ENCODE data around the gene PAQR4.
A peak's percentile ranks its signal among the peaks of the same experiment; 100 is the strongest.

PAQR4 gene

GRCh38 chr16:2955438-2955778 lies 13.7 kb upstream of the PAQR4 start:
- Histone ChIP-seq H3K9me3 (ENCODE audit: insufficient read depth, low read length) (no peaks in the 10 kb centered on the region), H3K79me2 (ENCODE audit: low read length) (no peaks in the 10 kb centered on the region), H3K36me3 (replicated peaks; ENCODE audit: low read depth, low read length) (no peaks in the 10 kb centered on the region), H3K4me2 (ENCODE audit: low read length) (peak overlapping the region; percentile 40), H3K4me3 (ENCODE audit: low read length) (no peak overlapping the region), H3K4me1 (ENCODE audit: low read length) (peaks cover 50% of the 10 kb centered on the region), H3K9ac (ENCODE audit: low read length) (no peak overlapping the region), H3K27me3 (ENCODE audit: low read depth, low read length) (peaks cover 3% of the 10 kb centered on the region; the same call in 1 of the 2 replicates), H2AFZ (ENCODE audit: low read depth, low read length) (no peak overlapping the region), H3K27ac (ENCODE audit: low read length) (no peak overlapping the region), H4K20me1 (ENCODE audit: insufficient read depth, low read length) (no peaks in the 10 kb centered on the region)
- TF ChIP-seq EZH2phosphoT487 (IDR thresholded peaks at IDR 0.05; ENCODE audit: low read depth): no peak
- no peak for TF ChIP-seq CTCF (IDR thresholded peaks at IDR 0.05; ENCODE audit: low read depth, low read length)

GRCh38 chr16:2955779-2956578 lies 13.2 kb upstream of the PAQR4 start:
- no peak overlapping the region for H3K27ac ChIP-seq (ENCODE audit: low read length)
- H3K4me3 ChIP-seq (ENCODE audit: low read length): peak overlapping the region; percentile 3; the same call in 1 of the 2 replicates
- peak overlapping the region; percentile 40 for H3K4me2 ChIP-seq (ENCODE audit: low read length)
- H3K27me3 ChIP-seq (ENCODE audit: low read depth, low read length): peaks cover 3% of the 10 kb centered on the region; the same call in 1 of the 2 replicates
- H3K9ac ChIP-seq (ENCODE audit: low read length): no peak overlapping the region; the same call in 1 of the 2 replicates
- H3K36me3 ChIP-seq (replicated peaks; ENCODE audit: low read depth, low read length): no peaks in the 10 kb centered on the region
- H4K20me1 ChIP-seq (ENCODE audit: insufficient read depth, low read length): no peaks in the 10 kb centered on the region
- H2AFZ ChIP-seq (ENCODE audit: low read depth, low read length): no peak overlapping the region
- TF ChIP-seq CTCF (IDR thresholded peaks at IDR 0.05; ENCODE audit: low read depth, low read length) (no peak), EZH2phosphoT487 (IDR thresholded peaks at IDR 0.05; ENCODE audit: low read depth) (no peak)
- no peaks in the 10 kb centered on the region for H3K79me2 ChIP-seq (ENCODE audit: low read length)
- H3K9me3 ChIP-seq (ENCODE audit: insufficient read depth, low read length): no peaks in the 10 kb centered on the region
- peaks cover 56% of the 10 kb centered on the region for H3K4me1 ChIP-seq (ENCODE audit: low read length)

GRCh38 chr16:2956579-2956956 lies 12.6 kb upstream of the PAQR4 start:
- Histone ChIP-seq H3K4me2 (ENCODE audit: low read length) (peak overlapping the region; percentile 40), H3K27me3 (ENCODE audit: low read depth, low read length) (peaks cover 3% of the 10 kb centered on the region; the same call in 1 of the 2 replicates), H3K9ac (ENCODE audit: low read length) (no peak overlapping the region), H4K20me1 (ENCODE audit: insufficient read depth, low read length) (no peaks in the 10 kb centered on the region), H3K27ac (ENCODE audit: low read length) (no peak overlapping the region), H3K4me1 (ENCODE audit: low read length) (peaks cover 61% of the 10 kb centered on the region), H3K9me3 (ENCODE audit: insufficient read depth, low read length) (no peaks in the 10 kb centered on the region), H3K79me2 (ENCODE audit: low read length) (no peaks in the 10 kb centered on the region), H3K36me3 (replicated peaks; ENCODE audit: low read depth, low read length) (no peaks in the 10 kb centered on the region), H2AFZ (ENCODE audit: low read depth, low read length) (no peak overlapping the region), H3K4me3 (ENCODE audit: low read length) (no peak overlapping the region)
- TF ChIP-seq CTCF (IDR thresholded peaks at IDR 0.05; ENCODE audit: low read depth, low read length) (no peak), EZH2phosphoT487 (IDR thresholded peaks at IDR 0.05; ENCODE audit: low read depth) (no peak)

GRCh38 chr16:2959206-2959605 lies 9.9 kb upstream of the PAQR4 start:
- Histone ChIP-seq H3K9ac (ENCODE audit: low read length) (peak overlapping the region; percentile 14; the same call in 1 of the 2 replicates), H3K9me3 (ENCODE audit: insufficient read depth, low read length) (no peaks in the 10 kb centered on the region), H3K27ac (ENCODE audit: low read length) (peak overlapping the region; percentile 46), H3K4me1 (ENCODE audit: low read length) (peaks cover 68% of the 10 kb centered on the region), H3K4me2 (ENCODE audit: low read length) (peak overlapping the region; percentile 61), H3K36me3 (replicated peaks; ENCODE audit: low read depth, low read length) (no peaks in the 10 kb centered on the region), H3K27me3 (ENCODE audit: low read depth, low read length) (no peaks in the 10 kb centered on the region; the same call in 1 of the 2 replicates), H3K4me3 (ENCODE audit: low read length) (peak overlapping the region; percentile 37), H4K20me1 (ENCODE audit: insufficient read depth, low read length) (no peaks in the 10 kb centered on the region), H2AFZ (ENCODE audit: low read depth, low read length) (no peak overlapping the region), H3K79me2 (ENCODE audit: low read length) (peaks cover 13% of the 10 kb centered on the region; the same call in 1 of the 2 replicates)
- TF ChIP-seq EZH2phosphoT487 (IDR thresholded peaks at IDR 0.05; ENCODE audit: low read depth) (no peak), CTCF (IDR thresholded peaks at IDR 0.05; ENCODE audit: low read depth, low read length) (no peak)

All from OCI-LY3 (cell line).